Cardiac fibroblast (primary cell): ENCODE results near the gene ZNF487.

Source experiments
- DNase-seq, 2 donors: peaks; one replicate each; pipeline versions ENCODE4 v3.0.0 to v3.0.0-alpha.2; 2010; ENCODE audit warnings: low read depth in 2 of 2
- H3K4me3 ChIP-seq, 2 donors: replicated peaks in 1 of 2; 1 replicate in 1 of 2; 2 replicates in 1 of 2; pipeline ENCODE4 v1.5.1; 2011; ENCODE audit warnings: low read depth in 2 of 2, low read length in 2 of 2, mild to moderate bottlenecking in 2 of 2, moderate library complexity in 1 of 2
- TF ChIP-seq, protein P1 (sequence below): IDR thresholded peaks from one replicate; pipeline ENCODE4 v1.5.1; 2011; ENCODE audit warnings: low read depth, mild to moderate bottlenecking, low read length, inconsistent platforms

ZNF487 gene

DNA sequence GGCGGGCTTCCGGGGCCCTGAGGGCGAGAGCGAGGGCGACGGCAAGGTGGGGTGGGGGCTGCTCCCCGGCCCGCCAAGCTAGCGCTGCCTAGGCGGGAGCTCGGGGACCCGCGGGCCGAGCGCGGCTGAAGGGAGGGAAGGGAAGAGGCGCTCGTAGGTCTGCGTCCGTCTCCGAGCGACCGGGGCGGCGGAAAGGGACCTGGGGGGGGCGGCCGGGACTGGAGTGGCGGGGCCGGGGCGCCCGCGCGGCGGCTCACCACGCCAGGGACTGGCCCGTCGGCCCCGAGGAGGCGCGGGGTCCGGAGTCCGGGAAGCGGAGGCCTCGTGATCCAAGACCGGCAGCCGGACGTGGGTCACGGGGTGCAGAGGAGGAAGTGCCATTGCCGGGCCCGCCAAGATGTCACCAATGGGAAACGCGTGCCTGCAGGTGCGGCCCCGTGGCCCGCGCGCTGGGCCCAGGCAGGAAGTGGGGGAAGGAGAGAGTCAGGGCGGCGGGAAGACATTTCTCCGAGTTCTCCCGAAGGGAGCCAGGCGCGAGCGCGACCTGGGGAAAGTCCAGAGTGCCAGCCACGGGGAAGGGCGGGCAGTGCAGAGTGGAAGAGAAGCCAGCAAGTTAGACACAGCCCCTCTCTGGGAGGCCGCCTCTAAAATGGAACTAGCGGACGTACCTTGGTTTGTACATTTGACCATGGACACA lies 39.8 kb upstream of the ZNF487 start:
- H3K4me3 ChIP-seq: peak overlapping the region; percentile 46 to 68
- TF ChIP-seq, protein P1, sequence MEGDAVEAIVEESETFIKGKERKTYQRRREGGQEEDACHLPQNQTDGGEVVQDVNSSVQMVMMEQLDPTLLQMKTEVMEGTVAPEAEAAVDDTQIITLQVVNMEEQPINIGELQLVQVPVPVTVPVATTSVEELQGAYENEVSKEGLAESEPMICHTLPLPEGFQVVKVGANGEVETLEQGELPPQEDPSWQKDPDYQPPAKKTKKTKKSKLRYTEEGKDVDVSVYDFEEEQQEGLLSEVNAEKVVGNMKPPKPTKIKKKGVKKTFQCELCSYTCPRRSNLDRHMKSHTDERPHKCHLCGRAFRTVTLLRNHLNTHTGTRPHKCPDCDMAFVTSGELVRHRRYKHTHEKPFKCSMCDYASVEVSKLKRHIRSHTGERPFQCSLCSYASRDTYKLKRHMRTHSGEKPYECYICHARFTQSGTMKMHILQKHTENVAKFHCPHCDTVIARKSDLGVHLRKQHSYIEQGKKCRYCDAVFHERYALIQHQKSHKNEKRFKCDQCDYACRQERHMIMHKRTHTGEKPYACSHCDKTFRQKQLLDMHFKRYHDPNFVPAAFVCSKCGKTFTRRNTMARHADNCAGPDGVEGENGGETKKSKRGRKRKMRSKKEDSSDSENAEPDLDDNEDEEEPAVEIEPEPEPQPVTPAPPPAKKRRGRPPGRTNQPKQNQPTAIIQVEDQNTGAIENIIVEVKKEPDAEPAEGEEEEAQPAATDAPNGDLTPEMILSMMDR: no peak
- peak; percentile 81 to 87 for DNase-seq

DNA sequence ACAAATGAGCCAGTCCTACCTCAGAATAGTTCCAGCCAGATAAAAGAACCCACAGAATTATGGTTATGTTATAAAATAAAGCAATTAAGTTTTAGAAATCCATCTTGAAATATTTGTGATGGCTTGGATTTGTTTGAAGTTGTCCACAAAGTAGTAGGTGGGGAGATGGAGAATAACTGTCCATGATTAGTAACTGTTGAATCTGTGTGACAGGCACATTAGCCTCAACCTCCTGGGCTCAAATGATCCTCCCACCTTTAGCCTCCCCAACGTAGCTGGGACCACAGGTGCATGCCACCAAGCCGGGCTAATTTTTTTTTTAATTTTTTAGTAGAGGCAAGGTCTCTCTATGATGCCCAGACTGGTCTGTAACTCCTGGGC lies 38.0 kb upstream of the ZNF487 start:
- TF ChIP-seq, protein P1: no peak
- H3K4me3 ChIP-seq: no peak overlapping the region
- no peak for DNase-seq

DNA sequence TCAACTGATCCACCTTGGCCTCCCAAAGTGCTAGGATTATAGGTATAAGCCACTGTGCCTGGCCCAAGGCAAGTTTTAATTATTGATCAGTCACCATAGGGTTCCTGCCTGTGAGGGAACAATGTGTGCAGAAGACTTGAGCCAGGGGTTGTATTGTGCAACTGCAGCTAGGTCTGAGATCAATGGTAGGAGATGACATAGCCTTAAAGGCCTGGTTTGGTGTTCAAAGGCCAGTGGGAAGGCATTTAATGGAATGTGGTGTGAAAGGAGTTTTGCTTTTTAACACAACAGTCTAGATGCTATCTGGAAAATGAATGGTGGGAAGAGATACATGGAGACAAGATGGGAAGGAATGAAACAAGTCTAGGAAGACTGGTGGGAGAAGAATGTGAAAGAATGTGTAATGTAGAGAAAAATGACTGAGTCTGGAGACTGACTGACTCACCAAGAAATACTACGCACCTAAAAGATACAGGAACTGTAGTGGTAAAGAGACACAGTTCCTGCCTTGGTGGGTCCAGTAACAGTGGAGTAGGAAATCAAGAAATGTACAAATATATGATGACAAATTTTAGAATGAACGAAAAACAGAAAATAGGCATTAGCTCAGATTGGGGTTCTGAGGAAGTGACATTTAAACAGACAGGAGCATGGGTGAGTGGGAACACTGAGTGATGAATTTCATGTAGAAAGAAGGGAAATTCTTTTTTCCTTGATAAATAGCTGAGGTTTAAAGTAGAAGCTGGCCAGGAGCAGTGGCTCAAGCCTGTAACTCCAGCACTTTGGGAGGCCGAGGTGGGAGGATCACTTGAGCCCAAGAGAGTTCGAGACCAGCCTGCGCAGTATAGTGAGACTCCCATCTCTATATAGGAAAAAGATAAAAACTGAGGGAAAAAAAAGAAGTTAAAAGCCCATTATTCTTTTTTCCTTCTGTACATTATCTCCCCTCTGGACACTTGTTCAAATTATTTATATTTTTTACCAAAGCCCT lies 37.3 kb upstream of the ZNF487 start:
- H3K4me3 ChIP-seq: no peak overlapping the region
- TF ChIP-seq, protein P1: no peak
- peak; percentile 41 to 76 for DNase-seq

DNA sequence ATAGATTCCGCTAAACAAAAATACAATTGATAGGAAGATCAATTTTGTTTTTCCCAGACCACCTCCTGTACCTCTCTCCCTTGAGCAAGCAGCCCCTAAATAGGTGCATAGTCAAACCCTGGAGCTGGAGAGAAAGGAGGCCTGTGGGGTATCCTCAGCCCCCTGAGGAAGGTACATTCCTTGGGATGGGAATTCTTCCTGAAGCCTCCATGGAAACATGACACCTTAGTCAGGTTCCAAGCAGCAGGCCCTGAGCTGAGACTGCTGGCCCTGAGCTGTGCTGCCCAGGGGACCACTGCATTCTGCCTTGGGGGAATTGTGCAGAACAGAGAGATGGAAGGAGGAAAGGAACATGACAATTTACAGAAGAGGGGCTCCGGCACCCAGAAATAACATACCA lies 35.3 kb upstream of the ZNF487 start:
- TF ChIP-seq, protein P1: no peak
- no peak overlapping the region for H3K4me3 ChIP-seq
- DNase-seq: no peak

DNA sequence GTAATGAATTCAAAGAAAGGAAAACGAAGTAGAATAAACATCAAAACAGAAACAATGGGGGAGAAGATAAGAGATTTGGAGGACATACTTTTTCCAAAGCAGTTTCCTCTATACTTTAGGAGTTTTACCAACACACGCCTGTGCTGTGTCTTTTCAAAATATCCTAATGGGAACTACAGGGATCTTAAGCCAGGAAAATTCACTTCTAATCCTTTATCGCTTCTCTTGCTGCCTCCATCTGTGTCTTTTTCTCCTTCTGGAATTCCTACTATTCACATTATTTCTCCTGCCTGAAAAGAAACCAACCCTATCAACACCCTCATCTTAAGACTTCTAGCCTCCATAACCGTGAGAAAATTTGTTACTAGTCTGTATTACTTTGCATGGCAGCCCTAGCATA lies 34.7 kb upstream of the ZNF487 start:
- DNase-seq: no peak
- TF ChIP-seq, protein P1: no peak
- no peak overlapping the region for H3K4me3 ChIP-seq

DNA sequence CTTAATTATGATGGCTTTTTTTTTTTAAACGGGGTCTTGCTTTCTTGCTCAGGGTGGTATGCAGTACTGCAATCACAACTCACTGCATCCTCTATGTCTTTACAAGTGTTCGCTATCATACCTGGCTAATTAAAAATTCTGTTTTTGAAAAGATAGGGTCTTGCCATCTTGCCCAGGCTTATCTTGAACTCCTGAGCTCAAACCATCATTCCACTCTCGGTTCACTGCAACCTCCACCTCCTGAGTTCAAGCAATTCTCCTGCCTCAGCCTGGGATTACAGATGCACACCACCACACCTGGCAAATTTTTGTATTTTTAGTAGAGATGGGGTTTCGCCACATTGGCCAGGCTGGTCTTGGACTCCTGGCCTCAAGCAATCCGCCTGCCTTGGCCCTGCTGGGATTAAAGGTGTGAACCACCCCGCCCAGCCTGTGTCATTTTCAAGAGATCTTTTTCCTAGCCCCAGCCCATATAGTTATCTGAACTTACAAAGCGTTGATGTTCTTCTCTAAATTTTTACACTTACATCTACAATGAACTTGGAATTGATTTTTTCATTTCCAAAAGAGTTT lies 33.9 kb upstream of the ZNF487 start:
- H3K4me3 ChIP-seq: no peak overlapping the region
- no peak for DNase-seq
- TF ChIP-seq, protein P1: no peak
